Umbilical cord (tissue), 2 donors: ENCODE measurements around the gene PRC1. TPM values are rescaled to one million over a fixed set of nuclear protein-coding genes. Genes with fewer than 3 reads are reported as not detected.
A peak's percentile ranks its signal among the peaks of the same experiment; 100 is the strongest.

Source experiments
- DNase-seq: peaks from one replicate; pipeline ENCODE4 v3.0.0-alpha.2; 2015; ENCODE audit warnings: low spot score
- total RNA-seq: library from RNA; depleted of rRNA; stranded (reverse); fragments of >200 nt; gene quantifications from one replicate; pipeline ENCODE4 v1.2.3, GENCODE V29; 2014; ENCODE audit warnings: low replicate concordance; ENCODE audit not compliant: insufficient read depth

Gene PRC1
- total RNA-seq, 1 donor from 2014 or later: 30.1 TPM

- DNase-seq: peak; percentile 70
Measured at GRCh38 chr15:90956274-90957030, 37.9 kb downstream of the PRC1 start.

- no peak for DNase-seq
Measured at GRCh38 chr15:90955624-90956273, 38.6 kb downstream of the PRC1 start.

GRCh38 chr15:90954712-90955623 is 39.4 kb downstream of the PRC1 start, which contains the start of gene RCCD1:
Gene RCCD1, plus strand, starts transcription at chr15:90954884. Its CDS starts 1,851 bp downstream, at chr15:90956735.
- peak; percentile 98 for DNase-seq

- no peak for DNase-seq
Measured at GRCh38 chr15:90953947-90954711, 40.2 kb downstream of the PRC1 start.

GRCh38 chr15:90952901-90953677 is 41.2 kb downstream of the PRC1 start:
- no peak for DNase-seq

GRCh38 chr15:90950676-90951075 is 43.7 kb downstream of the PRC1 start:
- no peak for DNase-seq

GRCh38 chr15:90949979-90950675 is 44.2 kb downstream of the PRC1 start:
- no peak for DNase-seq

- no peak for DNase-seq
Measured at GRCh38 chr15:90948506-90948905, 45.8 kb downstream of the PRC1 start.

GRCh38 chr15:90947577-90948357 is 46.6 kb downstream of the PRC1 start:
- no peak for DNase-seq

- no peak for DNase-seq
Measured at GRCh38 chr15:90946941-90947576, 47.3 kb downstream of the PRC1 start.

- DNase-seq: no peak
Measured at GRCh38 chr15:90946538-90946937, 47.8 kb downstream of the PRC1 start.

GRCh38 chr15:90945091-90945490 is 49.2 kb downstream of the PRC1 start:
- DNase-seq: no peak

- DNase-seq: no peak
Measured at GRCh38 chr15:90942354-90943120, 51.8 kb downstream of the PRC1 start.

GRCh38 chr15:90941038-90941437 is 53.3 kb downstream of the PRC1 start:
- no peak for DNase-seq

GRCh38 chr15:90939756-90940155 is 54.6 kb downstream of the PRC1 start:
- DNase-seq: no peak

GRCh38 chr15:90938261-90938660 is 56.1 kb downstream of the PRC1 start:
- DNase-seq: no peak

- DNase-seq: no peak
Measured at GRCh38 chr15:90936823-90937222, 57.5 kb downstream of the PRC1 start.
